Tibial nerve (tissue), 4 donors: ENCODE results near the gene CCDC182.

ENCODE experiments used
- EP300 ChIP-seq, 2 donors: sonication (generic); formaldehyde crosslinking; IDR thresholded peaks; one replicate each; pipeline ENCODE4 v1.6.1; 2017; ENCODE audit warnings: antibody characterized with exemption in 2 of 2, mild to moderate bottlenecking in 1 of 2
- POLR2A ChIP-seq, 2 donors: fragments of 450-650 bp; IDR thresholded peaks; one replicate each; pipeline ENCODE4 v1.6.1; 2017; ENCODE audit warnings: antibody characterized with exemption in 2 of 2, mild to moderate bottlenecking in 2 of 2, moderate library complexity in 2 of 2
- TF ChIP-seq, protein P1 (sequence below), 5 experiments: fragments of 200-600 bp in 3 of 5; fragments of 450-650 bp in 2 of 5; sonication (generic) in 3 of 5; IDR thresholded peaks; one replicate each; pipeline ENCODE4 v1.5.1; 2016 to 2019; ENCODE audit warnings: antibody characterized with exemption in 5 of 5, mild to moderate bottlenecking in 3 of 5, moderate library complexity in 2 of 5

DNA sequence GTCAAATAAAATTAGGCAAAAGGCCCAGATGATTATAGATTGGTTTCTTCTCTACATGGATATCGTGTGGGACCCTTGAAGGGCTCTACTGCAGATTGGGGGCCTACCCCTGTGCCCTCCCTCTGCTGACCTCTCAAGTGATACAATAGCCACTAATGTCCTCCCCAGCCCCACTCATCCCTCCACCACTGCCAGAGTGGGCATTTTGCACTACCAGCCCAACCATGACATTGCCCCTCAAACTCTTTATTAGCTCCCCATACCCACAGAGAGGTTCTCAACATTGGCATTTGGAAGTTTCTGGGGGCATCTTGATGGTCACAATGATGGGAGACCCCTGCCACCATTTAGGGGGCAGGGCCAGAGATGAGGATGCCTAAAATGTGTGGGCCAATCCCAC is 41.8 kb downstream of the CCDC182 start:
- TF ChIP-seq, protein P1, sequence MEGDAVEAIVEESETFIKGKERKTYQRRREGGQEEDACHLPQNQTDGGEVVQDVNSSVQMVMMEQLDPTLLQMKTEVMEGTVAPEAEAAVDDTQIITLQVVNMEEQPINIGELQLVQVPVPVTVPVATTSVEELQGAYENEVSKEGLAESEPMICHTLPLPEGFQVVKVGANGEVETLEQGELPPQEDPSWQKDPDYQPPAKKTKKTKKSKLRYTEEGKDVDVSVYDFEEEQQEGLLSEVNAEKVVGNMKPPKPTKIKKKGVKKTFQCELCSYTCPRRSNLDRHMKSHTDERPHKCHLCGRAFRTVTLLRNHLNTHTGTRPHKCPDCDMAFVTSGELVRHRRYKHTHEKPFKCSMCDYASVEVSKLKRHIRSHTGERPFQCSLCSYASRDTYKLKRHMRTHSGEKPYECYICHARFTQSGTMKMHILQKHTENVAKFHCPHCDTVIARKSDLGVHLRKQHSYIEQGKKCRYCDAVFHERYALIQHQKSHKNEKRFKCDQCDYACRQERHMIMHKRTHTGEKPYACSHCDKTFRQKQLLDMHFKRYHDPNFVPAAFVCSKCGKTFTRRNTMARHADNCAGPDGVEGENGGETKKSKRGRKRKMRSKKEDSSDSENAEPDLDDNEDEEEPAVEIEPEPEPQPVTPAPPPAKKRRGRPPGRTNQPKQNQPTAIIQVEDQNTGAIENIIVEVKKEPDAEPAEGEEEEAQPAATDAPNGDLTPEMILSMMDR (IDR thresholded peaks at IDR 0.05), result no peak
- TF ChIP-seq EP300 (IDR thresholded peaks at IDR 0.05) (no peak), POLR2A (IDR thresholded peaks at IDR 0.05) (no peak)
